Heart right ventricle (tissue), 16 donors: ENCODE measurements around the gene RNF11. TPM values are rescaled to one million over a fixed set of nuclear protein-coding genes. Genes with fewer than 3 reads are reported as not detected.

Source experiments
- ATAC-seq, 8 donors: fragments of 200-7000 bp; cut with Tn5 transposase; one replicate each; pipeline ENCODE4 v1.9.1; 2020; ENCODE audit warnings: mild to moderate bottlenecking in 8 of 8, moderate library complexity in 8 of 8, moderate number of reproducible peaks in 1 of 8
- DNase-seq, 2 donors: peaks; one replicate each; pipeline ENCODE4 v3.0.0-alpha.2; 2020
- H3K27ac ChIP-seq, 10 donors: fragments of 200-600 bp; sonication (generic) in 2 of 10; one replicate each; pipeline versions ENCODE4 v1.5.0 to v1.8.0; 2020 to 2022; ENCODE audit warnings: mild to moderate bottlenecking in 3 of 10
- H3K27me3 ChIP-seq, 7 donors: fragments of 200-600 bp; one replicate each; pipeline ENCODE4 v1.8.0; 2021 to 2022; ENCODE audit warnings: mild to moderate bottlenecking in 2 of 7
- H3K36me3 ChIP-seq, 9 donors: fragments of 200-600 bp; sonication (generic) in 1 of 9; one replicate each; pipeline versions ENCODE4 v1.5.0 to v1.8.0; 2020 to 2022; ENCODE audit warnings: mild to moderate bottlenecking in 2 of 9
- H3K4me1 ChIP-seq, 9 donors: fragments of 200-600 bp; sonication (generic) in 1 of 9; one replicate each; pipeline versions ENCODE4 v1.5.0 to v1.8.0; 2020 to 2022; ENCODE audit warnings: mild to moderate bottlenecking in 4 of 9
- H3K4me3 ChIP-seq, 10 donors: fragments of 200-600 bp; sonication (generic) in 2 of 10; one replicate each; pipeline versions ENCODE4 v1.5.0 to v1.8.0; 2020 to 2022; ENCODE audit warnings: mild to moderate bottlenecking in 7 of 10, moderate library complexity in 2 of 10
- H3K9me3 ChIP-seq, 11 donors: fragments of 200-600 bp in 10 of 11; sonication (generic) in 2 of 11; one replicate each; pipeline versions ENCODE4 v1.5.0 to v1.8.0; 2013 to 2022; ENCODE audit warnings: mild to moderate bottlenecking in 2 of 11, control low read depth in 1 of 11, moderate library complexity in 1 of 11
- WGBS, 2 donors: extraction: QIAGEN DNeasy Blood & Tissue Kit; methylation state at CpG; one replicate each; pipeline ENCODE4 v1.1.7; 2013; ENCODE audit warnings: inconsistent platforms in 1 of 2; 5-methylcytosine and 5-hydroxymethylcytosine counted together
- intact Hi-C, 10 donors: fragments of 100-400 bp; cut with DNase I; formaldehyde crosslinking; loops; one replicate each; pipeline versions ENCODE4 v1.11.1 to v1.14.2; 2022
- polyA plus RNA-seq, 2 donors: library from polyadenylated mRNA; stranded (reverse); fragments of 200-250 nt; gene quantifications; one replicate each; pipeline ENCODE4 v1.2.3, GENCODE V29; 2013
- total RNA-seq, 10 donors: library from RNA; stranded (reverse); fragmentation: NEBNext Ultra II Directional in 3 of 10; extraction: Animal tissue kit (Norgen Biotek cat#: 25700) in 3 of 10; gene quantifications; one replicate each; pipeline versions ENCODE4 v1.2.1 to v1.2.4, GENCODE V29; 2021 to 2023
- TF ChIP-seq, protein P1 (sequence below), 9 donors: fragments of 200-600 bp; sonication (generic) in 2 of 9; IDR thresholded peaks; one replicate each; pipeline versions ENCODE4 v1.5.0 to v1.8.0; 2021 to 2022; ENCODE audit warnings: antibody characterized with exemption in 9 of 9, mild to moderate bottlenecking in 5 of 9, moderate library complexity in 1 of 9
- donor health status: Arrhythmogenic right ventricular cardiomyopathy.
- donor health status: ischemic (EF 13 %, LVEDD 7.1; RV severe dilation, severe dysfunction).
- donor health status: healthy with polysubstance abuse.
- donor health status: DM: no; HTN: yes; CAD: no.
- donor health status: DM: no; HTN: no; CAD: no.
- donor health status: ischemic (EF 25% LVEDD 6.9; RV normal size, moderate dysfunction).
- donor health status: ischemic (EF 25% LVEDD 5.7; RV mildly dilated, moderate dysfunction).
- donor health status: healthy.
- donor health status: DM: yes; HTN: yes; CAD: no.
- donor health status: Ischemic cardiomyopathy.
- donor health status: ischemic (EF 35%, LVEDD 5.7; RV mildly dilated, moderate dysfunction).
- donor health status: nonischemic (EF 11% LVEDD 7.7; RV severe dilation, severe dysfunction).
- donor health status: DM: yes; HTN: yes; CAD: no.
- donor health status: PGD.
- donor health status: ischemic (EF 29% LVEDD 5.4; RV normal size, mild dysfunction).
- donor health status: nonischemic (EF 23%, LVEDD 6.1; RV moderate dilation, normal function).

Gene RNF11
- total and polyA plus RNA-seq, 12 donors = 33.5 to 157 (median 114) TPM

- no peak overlapping the region for H3K4me3 ChIP-seq
- no peaks in the 10 kb centered on the region for H3K27me3 ChIP-seq
- H3K27ac ChIP-seq = peak overlapping the region in 6 of 10 donors; percentile 7 to 56 (median 28)
- H3K4me1 ChIP-seq = peaks cover 0 to 73% (median 52%) of the 10 kb centered on the region in 9 donors
- no peaks in the 10 kb centered on the region for H3K9me3 ChIP-seq
- peak in 1 of 2 donors; percentile 24 for DNase-seq
- TF ChIP-seq, protein P1, sequence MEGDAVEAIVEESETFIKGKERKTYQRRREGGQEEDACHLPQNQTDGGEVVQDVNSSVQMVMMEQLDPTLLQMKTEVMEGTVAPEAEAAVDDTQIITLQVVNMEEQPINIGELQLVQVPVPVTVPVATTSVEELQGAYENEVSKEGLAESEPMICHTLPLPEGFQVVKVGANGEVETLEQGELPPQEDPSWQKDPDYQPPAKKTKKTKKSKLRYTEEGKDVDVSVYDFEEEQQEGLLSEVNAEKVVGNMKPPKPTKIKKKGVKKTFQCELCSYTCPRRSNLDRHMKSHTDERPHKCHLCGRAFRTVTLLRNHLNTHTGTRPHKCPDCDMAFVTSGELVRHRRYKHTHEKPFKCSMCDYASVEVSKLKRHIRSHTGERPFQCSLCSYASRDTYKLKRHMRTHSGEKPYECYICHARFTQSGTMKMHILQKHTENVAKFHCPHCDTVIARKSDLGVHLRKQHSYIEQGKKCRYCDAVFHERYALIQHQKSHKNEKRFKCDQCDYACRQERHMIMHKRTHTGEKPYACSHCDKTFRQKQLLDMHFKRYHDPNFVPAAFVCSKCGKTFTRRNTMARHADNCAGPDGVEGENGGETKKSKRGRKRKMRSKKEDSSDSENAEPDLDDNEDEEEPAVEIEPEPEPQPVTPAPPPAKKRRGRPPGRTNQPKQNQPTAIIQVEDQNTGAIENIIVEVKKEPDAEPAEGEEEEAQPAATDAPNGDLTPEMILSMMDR (IDR thresholded peaks at IDR 0.05) = no peak
- no peaks in the 10 kb centered on the region for H3K36me3 ChIP-seq
- WGBS, 2 donors = 36 to 48% methylated on average over 2 of the region's 2 CpGs
- intact Hi-C loops = no loop called here
- no peak for ATAC-seq
Observed at GRCh38 chr1:51240084-51240483, 4.0 kb downstream of the RNF11 start.

DNA sequence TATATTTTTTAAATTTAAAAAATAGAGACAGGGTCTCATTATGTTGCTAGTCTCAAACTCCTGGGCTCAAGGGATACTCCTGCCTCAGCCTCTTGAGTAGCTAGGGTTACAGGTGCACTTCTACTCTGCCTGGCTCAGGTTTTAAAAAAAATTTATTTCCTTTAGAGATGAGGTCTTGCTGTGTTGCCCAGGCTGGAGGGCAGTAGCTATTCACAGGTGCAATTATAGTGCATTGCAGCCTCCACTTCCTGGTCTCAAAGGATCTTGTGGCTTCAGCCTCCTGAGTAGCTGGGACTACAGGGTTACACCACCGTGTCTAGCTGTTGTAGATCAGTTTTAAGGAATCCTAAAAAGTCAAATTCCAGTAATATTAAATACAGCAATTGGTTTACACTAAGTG lies 5.0 kb downstream of the RNF11 start:
- H3K27me3 ChIP-seq = no peaks in the 10 kb centered on the region
- H3K36me3 ChIP-seq = no peaks in the 10 kb centered on the region
- no peak for DNase-seq
- ATAC-seq = no peak
- H3K9me3 ChIP-seq = no peaks in the 10 kb centered on the region
- peaks cover 0 to 76% (median 45%) of the 10 kb centered on the region in 9 donors for H3K4me1 ChIP-seq
- peak overlapping the region in 1 of 10 donors; percentile 56 for H3K27ac ChIP-seq
- 59 to 60% methylated on average over 1 of the region's 1 CpG for WGBS, 2 donors
- TF ChIP-seq, protein P1 (IDR thresholded peaks at IDR 0.05) = no peak
- intact Hi-C loops = no loop called here
- no peak overlapping the region for H3K4me3 ChIP-seq

- Histone ChIP-seq H3K36me3 (no peaks in the 10 kb centered on the region), H3K4me3 (no peak overlapping the region), H3K27me3 (no peaks in the 10 kb centered on the region), H3K27ac (no peak overlapping the region), H3K9me3 (no peaks in the 10 kb centered on the region), H3K4me1 (peaks cover 0 to 89% (median 57%) of the 10 kb centered on the region in 9 donors)
- intact Hi-C loops = no loop called here
- TF ChIP-seq, protein P1 (IDR thresholded peaks at IDR 0.05) = no peak
- no peak for ATAC-seq
- DNase-seq = no peak
- WGBS, 2 donors = 84 to 86% methylated on average over 4 of the region's 4 CpGs
Observed at GRCh38 chr1:51242546-51242945, 6.5 kb downstream of the RNF11 start.

DNA sequence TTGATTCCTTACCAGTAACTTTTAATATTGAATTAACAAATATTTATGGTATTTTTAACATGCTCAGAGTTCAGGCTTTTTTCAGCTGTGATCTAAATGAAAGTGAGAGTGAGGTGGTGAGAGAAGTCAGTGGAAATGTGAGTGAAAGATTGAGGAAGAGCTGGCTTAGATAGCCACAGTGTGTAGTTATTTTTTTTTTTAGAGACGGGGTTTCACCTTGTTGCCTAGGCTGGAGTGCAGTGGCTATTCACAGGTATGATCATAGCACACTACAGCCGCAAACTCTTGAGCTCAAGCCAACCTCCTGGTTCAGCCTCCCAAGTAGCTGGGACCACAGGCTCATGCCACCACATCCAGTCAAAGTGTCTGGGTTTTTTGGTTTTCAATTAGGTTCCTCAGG lies 10.9 kb downstream of the RNF11 start:
- TF ChIP-seq, protein P1 (IDR thresholded peaks at IDR 0.05) = no peak
- H3K27ac ChIP-seq = no peak overlapping the region
- 87% methylated on average over 2 of the region's 2 CpGs for WGBS, 2 donors
- ATAC-seq = no peak
- DNase-seq = no peak
- no peaks in the 10 kb centered on the region for H3K27me3 ChIP-seq
- H3K4me1 ChIP-seq = peaks cover 0 to 74% (median 44%) of the 10 kb centered on the region in 9 donors
- H3K4me3 ChIP-seq = no peak overlapping the region
- intact Hi-C loops = no loop called here
- H3K36me3 ChIP-seq = no peaks in the 10 kb centered on the region
- H3K9me3 ChIP-seq = no peaks in the 10 kb centered on the region
